Measurements from ENCODE around the gene COL5A3. TPM values are rescaled to one million over a fixed set of nuclear protein-coding genes. Genes with fewer than 3 reads are reported as not detected.
A peak's percentile ranks its signal among the peaks of the same experiment; 100 is the strongest.
"Not testable (repeated sequence)": the region's sequence is repeated elsewhere in the genome, so short reads cannot be mapped to it uniquely, and the experiment has no call there.

COL5A3 gene
- polyA plus RNA-seq, 1 experiment, result 24.9 TPM

DNA sequence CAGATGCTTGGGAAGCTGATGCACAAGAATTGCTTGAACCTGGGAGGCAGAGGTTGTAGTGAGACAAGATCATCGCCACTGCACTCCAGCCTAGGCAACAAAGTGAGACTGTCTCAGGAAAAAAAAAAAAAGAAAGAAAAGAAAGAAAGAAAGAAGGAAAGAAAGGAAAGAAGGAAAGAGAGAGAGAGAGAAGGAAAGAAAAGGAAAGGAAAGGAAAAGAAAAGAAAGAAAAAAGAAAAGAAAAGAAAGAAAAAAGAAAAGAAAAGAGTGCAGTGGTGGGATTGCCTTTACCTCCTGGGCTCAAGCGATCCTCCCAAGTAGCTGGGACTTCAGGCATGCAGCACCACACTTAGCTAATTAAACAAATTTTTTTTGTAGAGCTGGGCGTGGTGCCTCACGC lies 86.9 kb downstream of the COL5A3 start:
- ChIA-PET CTCF (interaction anchor here (1.8 kb wide), 1 partner anchor 17 kb away, joined by 4 read pairs; no protein-coding TSS in a partner anchor), POLR2A (no interaction called here)
- Histone ChIP-seq H3K27me3 (ENCODE audit: control insufficient read depth, insufficient read depth, low read length) (no peaks in the 10 kb centered on the region), H3K4me3 (ENCODE audit: low read depth, low read length) (no peak overlapping the region), H3K36me3 (ENCODE audit: control insufficient read depth, insufficient read depth, low read length) (no peaks in the 10 kb centered on the region)
- TF ChIP-seq, protein P1, sequence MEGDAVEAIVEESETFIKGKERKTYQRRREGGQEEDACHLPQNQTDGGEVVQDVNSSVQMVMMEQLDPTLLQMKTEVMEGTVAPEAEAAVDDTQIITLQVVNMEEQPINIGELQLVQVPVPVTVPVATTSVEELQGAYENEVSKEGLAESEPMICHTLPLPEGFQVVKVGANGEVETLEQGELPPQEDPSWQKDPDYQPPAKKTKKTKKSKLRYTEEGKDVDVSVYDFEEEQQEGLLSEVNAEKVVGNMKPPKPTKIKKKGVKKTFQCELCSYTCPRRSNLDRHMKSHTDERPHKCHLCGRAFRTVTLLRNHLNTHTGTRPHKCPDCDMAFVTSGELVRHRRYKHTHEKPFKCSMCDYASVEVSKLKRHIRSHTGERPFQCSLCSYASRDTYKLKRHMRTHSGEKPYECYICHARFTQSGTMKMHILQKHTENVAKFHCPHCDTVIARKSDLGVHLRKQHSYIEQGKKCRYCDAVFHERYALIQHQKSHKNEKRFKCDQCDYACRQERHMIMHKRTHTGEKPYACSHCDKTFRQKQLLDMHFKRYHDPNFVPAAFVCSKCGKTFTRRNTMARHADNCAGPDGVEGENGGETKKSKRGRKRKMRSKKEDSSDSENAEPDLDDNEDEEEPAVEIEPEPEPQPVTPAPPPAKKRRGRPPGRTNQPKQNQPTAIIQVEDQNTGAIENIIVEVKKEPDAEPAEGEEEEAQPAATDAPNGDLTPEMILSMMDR (IDR thresholded peaks at IDR 0.05; ENCODE audit: insufficient read depth, low read depth, low read length), result no peak
- no peak for DNase-seq (ENCODE audit: low read depth)

DNA sequence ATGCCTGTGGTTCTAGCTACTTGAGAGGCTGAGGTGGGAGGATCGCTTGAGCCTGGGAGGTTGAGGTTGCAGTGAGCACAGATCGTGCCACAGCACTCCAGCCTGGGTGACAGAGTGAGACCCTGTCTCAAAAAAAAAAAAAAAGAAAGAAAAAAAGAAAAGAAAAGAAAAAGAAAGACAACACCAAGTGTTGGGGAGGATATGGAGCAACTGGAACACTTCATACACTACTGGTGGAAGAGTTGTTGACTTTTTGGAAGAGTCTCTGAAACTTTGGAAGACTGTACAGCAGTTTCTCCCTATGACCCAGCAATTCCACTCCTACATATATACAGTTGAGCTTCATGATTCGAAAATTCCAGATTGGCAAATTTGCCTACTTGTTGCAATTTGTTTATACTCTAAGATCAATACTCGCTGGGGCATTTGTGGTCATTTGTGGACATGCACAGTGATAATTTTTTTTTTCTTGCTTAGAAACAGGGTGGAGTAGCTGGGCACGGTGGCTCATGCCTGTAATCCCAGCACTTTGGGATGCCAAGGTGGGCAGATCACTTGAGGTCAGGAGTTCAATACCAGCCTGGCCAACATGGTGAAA lies 87.4 kb downstream of the COL5A3 start:
- H3K27me3 ChIP-seq (ENCODE audit: control insufficient read depth, insufficient read depth, low read length); H3K4me3 ChIP-seq (ENCODE audit: low read depth, low read length); DNase-seq (ENCODE audit: low read depth); POLR2A ChIA-PET; H3K36me3 ChIP-seq (ENCODE audit: control insufficient read depth, insufficient read depth, low read length): not testable (repeated sequence)
- CTCF ChIA-PET, result interaction anchor here (0.6 to 1.8 kb wide), 3 partner anchors 18 to 320 kb away, joined by 3 to 4 read pairs (median 3); no protein-coding TSS in a partner anchor

DNA sequence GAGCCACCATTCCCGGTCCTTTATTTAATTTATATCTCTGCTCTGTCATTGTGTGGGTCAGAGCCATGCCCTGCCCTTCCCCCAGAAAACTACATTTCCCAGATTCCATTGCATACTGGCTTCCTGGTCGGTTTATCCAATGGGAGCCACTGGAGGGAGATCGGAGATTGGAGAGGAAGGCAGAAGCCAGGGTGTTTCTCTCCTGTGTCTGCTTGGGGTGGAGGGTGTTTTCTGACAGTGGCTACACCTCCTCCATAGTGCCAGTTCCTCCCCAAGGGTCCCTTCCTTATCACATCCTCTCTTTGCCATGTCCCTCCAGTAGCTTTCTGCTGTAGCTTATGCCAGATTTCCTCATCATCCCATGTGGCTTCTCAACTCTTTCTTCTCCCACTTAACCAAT lies 93.0 kb downstream of the COL5A3 start:
- Histone ChIP-seq H3K27me3 (ENCODE audit: control insufficient read depth, insufficient read depth, low read length) (peaks cover 5% of the 10 kb centered on the region), H3K4me3 (ENCODE audit: low read depth, low read length) (no peak overlapping the region), H3K36me3 (ENCODE audit: control insufficient read depth, insufficient read depth, low read length) (no peaks in the 10 kb centered on the region)
- ChIA-PET POLR2A (interaction anchor here (0.6 kb wide), 1 partner anchor 608 kb away, joined by 4 read pairs; no protein-coding TSS in a partner anchor), CTCF (interaction anchor here (0.7 kb wide), 3 partner anchors 13 to 183 kb away, joined by 3 to 5 read pairs (median 4); no protein-coding TSS in a partner anchor)
- TF ChIP-seq, protein P1 (IDR thresholded peaks at IDR 0.05; ENCODE audit: insufficient read depth, low read depth, low read length), result no peak
- no peak for DNase-seq (ENCODE audit: low read depth)

DNA sequence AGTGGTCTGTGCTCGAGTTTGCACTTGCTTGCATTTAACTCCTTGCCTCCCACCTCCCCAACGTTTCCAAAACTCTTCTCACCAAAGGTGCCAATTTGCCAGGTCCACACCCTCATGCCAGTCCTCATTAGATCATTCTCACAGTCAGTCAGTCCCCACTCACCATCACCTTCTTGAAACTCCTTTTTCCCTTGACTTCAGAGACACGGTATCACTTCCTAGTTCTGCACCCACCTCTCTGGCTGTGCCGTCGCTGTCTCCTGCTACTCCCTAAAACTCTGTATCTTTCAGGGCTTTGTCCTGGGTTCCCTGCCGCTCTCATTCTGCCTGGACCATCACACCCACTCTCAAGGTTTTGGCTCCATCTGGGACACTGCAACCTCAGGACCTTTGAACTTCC lies 93.6 kb downstream of the COL5A3 start:
- POLR2A ChIA-PET, result no interaction called here
- CTCF ChIA-PET, result no interaction called here
- TF ChIP-seq, protein P1 (IDR thresholded peaks at IDR 0.05; ENCODE audit: insufficient read depth, low read depth, low read length), result no peak
- Histone ChIP-seq H3K4me3 (ENCODE audit: low read depth, low read length) (no peak overlapping the region), H3K36me3 (ENCODE audit: control insufficient read depth, insufficient read depth, low read length) (no peaks in the 10 kb centered on the region), H3K27me3 (ENCODE audit: control insufficient read depth, insufficient read depth, low read length) (peaks cover 7% of the 10 kb centered on the region)
- DNase-seq (ENCODE audit: low read depth), result no peak

DNA sequence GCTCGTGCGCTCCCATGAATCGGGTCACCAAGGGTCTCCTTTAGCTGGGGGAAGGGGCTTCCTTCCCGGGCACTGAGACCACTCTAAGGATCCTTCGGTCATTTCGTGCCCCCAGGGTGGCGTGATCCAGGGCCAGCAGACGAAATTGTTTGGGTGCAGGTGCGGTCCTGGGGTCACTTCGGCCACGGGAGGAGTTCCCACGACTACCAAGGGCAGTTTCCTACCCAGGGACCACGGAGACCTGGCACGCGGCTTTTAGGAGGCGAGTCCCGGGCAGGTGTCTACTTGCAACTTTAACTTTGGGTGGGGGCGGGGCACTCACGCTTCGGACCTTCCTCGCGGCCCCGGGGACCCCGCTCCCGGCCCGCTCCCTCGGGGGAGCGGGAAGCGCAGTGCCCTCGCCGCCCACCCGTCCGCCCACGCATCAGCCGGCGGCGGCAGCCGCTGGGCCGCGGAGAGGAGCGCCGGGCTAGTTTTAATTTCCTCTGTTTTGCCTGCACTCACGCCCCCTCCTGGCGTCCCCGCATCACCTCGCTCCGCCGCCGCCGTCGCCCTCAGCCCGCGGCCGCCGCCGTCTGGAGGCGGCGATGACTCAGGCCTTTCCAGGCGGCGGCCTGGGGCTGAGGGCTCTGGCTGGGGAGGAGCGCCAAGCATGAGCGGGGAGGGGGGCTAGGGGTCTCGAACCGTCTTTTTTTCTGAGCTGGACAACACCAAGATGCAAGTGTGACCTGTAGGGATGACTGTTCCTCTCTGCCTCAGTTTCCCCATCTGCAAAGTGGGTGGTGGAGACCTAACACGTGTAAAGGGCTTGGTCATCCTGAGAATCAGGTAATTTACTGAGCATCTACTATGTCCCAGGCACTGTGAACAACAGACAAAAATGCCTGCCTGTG lies 95.7 kb downstream of the COL5A3 start:
- TF ChIP-seq, protein P1 (IDR thresholded peaks at IDR 0.05; ENCODE audit: insufficient read depth, low read depth, low read length), result peak; percentile 41; the same call in 1 of the 2 replicates
- CTCF ChIA-PET, result no interaction called here
- Histone ChIP-seq H3K27me3 (ENCODE audit: control insufficient read depth, insufficient read depth, low read length) (peaks cover 12% of the 10 kb centered on the region), H3K4me3 (ENCODE audit: low read depth, low read length) (peak overlapping the region; percentile 42), H3K36me3 (ENCODE audit: control insufficient read depth, insufficient read depth, low read length) (no peaks in the 10 kb centered on the region)
- DNase-seq (ENCODE audit: low read depth), result no peak
- POLR2A ChIA-PET, result no interaction called here
